Kidney epithelial cell (primary cell): Measurements from ENCODE around the gene GRK4. TPM values are rescaled to one million over a fixed set of nuclear protein-coding genes. Genes with fewer than 3 reads are reported as not detected.
A peak's percentile ranks its signal among the peaks of the same experiment; 100 is the strongest.

Experiments used
- DNase-seq: peaks from one replicate; pipeline ENCODE4 v3.0.0-alpha.2; 2010; ENCODE audit warnings: low read depth
- H3K27me3 ChIP-seq: 2 replicates; pipeline ENCODE4 v1.6.0; 2011; ENCODE audit warnings: low read length; ENCODE audit not compliant: control insufficient read depth, insufficient read depth
- H3K36me3 ChIP-seq: 2 replicates; pipeline ENCODE4 v1.5.1; 2011; ENCODE audit warnings: low read length; ENCODE audit not compliant: control insufficient read depth, insufficient read depth
- H3K4me3 ChIP-seq: 2 replicates; pipeline ENCODE4 v1.5.1; 2011; ENCODE audit warnings: low read depth, mild to moderate bottlenecking, control low read depth, low read length
- CTCF ChIP-seq: IDR thresholded peaks from 2 replicates; pipeline ENCODE4 v1.5.1; 2011; ENCODE audit warnings: mild to moderate bottlenecking, moderate library complexity, low read length, control low read depth, inconsistent platforms; ENCODE audit not compliant: insufficient read depth, poor library complexity, severe bottlenecking
- total RNA-seq: library from RNA; depleted of rRNA; stranded (reverse); fragments of >200 nt; gene quantifications from 2 replicates; pipeline ENCODE4 v1.2.3, GENCODE V29; 2015

GRK4 gene
- total RNA-seq, 1 donor from 2014 or later: 6.3 TPM

- Histone ChIP-seq H3K36me3 (peaks cover 8% of the 10 kb centered on the region), H3K27me3 (no peaks in the 10 kb centered on the region), H3K4me3 (peak overlapping the region; percentile 79)
- DNase-seq: no peak
- TF ChIP-seq CTCF: no peak
Measured at GRCh38 chr4:2932951-2933565, 30.3 kb upstream of the GRK4 start.

- Histone ChIP-seq H3K36me3 (peaks cover 8% of the 10 kb centered on the region), H3K4me3 (peak overlapping the region; percentile 79), H3K27me3 (no peaks in the 10 kb centered on the region)
- DNase-seq: no peak
- no peak for TF ChIP-seq CTCF
Measured at GRCh38 chr4:2933566-2934076, 29.8 kb upstream of the GRK4 start.

- no peak for DNase-seq
- peak overlapping the region; percentile 79 for H3K4me3 ChIP-seq
- H3K36me3 ChIP-seq: peaks cover 12% of the 10 kb centered on the region
- TF ChIP-seq CTCF: no peak
- no peaks in the 10 kb centered on the region for H3K27me3 ChIP-seq
Measured at GRCh38 chr4:2934077-2934812, 29.1 kb upstream of the GRK4 start.

- Histone ChIP-seq H3K27me3 (no peaks in the 10 kb centered on the region), H3K4me3 (peak overlapping the region; percentile 79), H3K36me3 (peaks cover 15% of the 10 kb centered on the region)
- peak; percentile 67 for DNase-seq
- no peak for TF ChIP-seq CTCF
Measured at GRCh38 chr4:2934813-2935761, 28.3 kb upstream of the GRK4 start.

GRCh38 chr4:2935762-2936743 lies 27.3 kb upstream of the GRK4 start:
- DNase-seq: peak; percentile 72
- Histone ChIP-seq H3K27me3 (no peaks in the 10 kb centered on the region), H3K36me3 (peaks cover 12% of the 10 kb centered on the region), H3K4me3 (peak overlapping the region; percentile 79)
- TF ChIP-seq CTCF: no peak
